ENCODE results near the gene DTWD1. TPM values are rescaled to one million over a fixed set of nuclear protein-coding genes. Genes with fewer than 3 reads are reported as not detected.

Gene DTWD1
- total and polyA plus RNA-seq, 4 experiments from 2014 or later, result 19.8 to 29.9 (median 25.3) TPM

Other genes with a start within 250 kb of the DTWD1 start
- under 1 TPM; 0.06 to 0.11 TPM for gene FGF7, start 197.8 kb upstream of the DTWD1 start, total RNA-seq
- not detected for gene FGF7, start 197.8 kb upstream of the DTWD1 start, polyA plus RNA-seq
- 10 to 100 TPM; 11.5 to 13.6 TPM for gene FAM227B, start 230 bp upstream of the DTWD1 start, total RNA-seq
- gene FAM227B, start 230 bp upstream of the DTWD1 start, polyA plus RNA-seq, result 10 to 100 TPM; 12.8 to 18.4 TPM

Data from CD4-positive, alpha-beta memory T cell (primary cell).